SH-SY5Y (cell line): ENCODE data around the gene ANKUB1.

Source experiments
- GATA2 ChIP-seq: IDR thresholded peaks from 2 replicates; pipeline ENCODE4 v1.6.1; 2011; ENCODE audit warnings: mild to moderate bottlenecking, low read depth, low read length
- GATA3 ChIP-seq: IDR thresholded peaks from 2 replicates; pipeline ENCODE4 v1.6.1; 2011; ENCODE audit warnings: low read depth, mild to moderate bottlenecking, low read length, moderate library complexity

- TF ChIP-seq GATA2 = no peak
- no peak for TF ChIP-seq GATA3
These were observed 38.5 kb upstream of the ANKUB1 start for GRCh38 chr3:149830902-149831301.
